GM18505 (cell line): ENCODE data around the gene DLGAP1.
A peak's percentile ranks its signal among the peaks of the same experiment; 100 is the strongest.

Experiments used
- ATAC-seq: cut with Tn5 transposase; IDR thresholded peaks from one replicate; pipeline ENCODE4 v1.9.1; 2021; ENCODE audit not compliant: unreplicated experiment
- POLR2A ChIP-seq: IDR thresholded peaks from 4 replicates; pipeline ENCODE4 v1.6.1; 2011; ENCODE audit warnings: borderline replicate concordance; ENCODE audit not compliant: insufficient read depth, insufficient read length; ENCODE audit errors: extremely low read depth

Gene DLGAP1

DNA sequence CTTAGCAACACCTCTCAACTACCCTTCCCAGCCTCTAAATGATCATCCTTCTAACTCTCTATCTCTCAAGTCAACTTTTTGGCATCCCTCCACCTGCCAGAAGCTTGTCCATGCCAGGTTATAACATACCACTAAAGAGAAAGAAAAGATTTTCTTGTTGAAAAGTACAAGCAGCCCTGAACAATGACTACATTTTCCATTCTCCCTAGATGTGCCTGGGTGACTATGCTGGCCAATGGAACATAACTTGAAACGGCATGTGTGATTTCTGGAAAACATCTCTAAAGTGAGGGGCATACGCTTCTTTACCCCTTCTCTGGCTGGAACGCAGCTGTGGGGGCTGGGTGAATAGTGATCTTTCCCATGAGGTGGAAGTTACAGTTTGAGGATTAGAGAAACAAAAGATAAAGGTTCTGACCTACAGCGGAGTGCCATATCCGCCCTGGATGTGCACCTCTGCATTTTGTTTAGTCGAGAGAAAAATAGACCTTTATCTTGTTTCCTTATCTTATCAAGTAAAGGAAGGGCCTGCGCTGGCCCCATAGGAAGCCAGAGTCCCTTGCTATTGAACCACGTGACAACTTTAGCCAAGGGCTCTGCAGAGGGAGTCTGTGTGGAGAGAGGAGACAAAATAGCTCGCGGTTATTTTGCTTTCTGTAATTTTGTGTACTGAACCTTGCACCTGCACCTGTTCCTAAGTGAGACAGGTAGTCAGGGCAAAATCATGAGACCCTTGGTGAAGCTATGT is 568.4 kb downstream of the DLGAP1 start:
- TF ChIP-seq POLR2A, result no peak
- no peak for ATAC-seq

DNA sequence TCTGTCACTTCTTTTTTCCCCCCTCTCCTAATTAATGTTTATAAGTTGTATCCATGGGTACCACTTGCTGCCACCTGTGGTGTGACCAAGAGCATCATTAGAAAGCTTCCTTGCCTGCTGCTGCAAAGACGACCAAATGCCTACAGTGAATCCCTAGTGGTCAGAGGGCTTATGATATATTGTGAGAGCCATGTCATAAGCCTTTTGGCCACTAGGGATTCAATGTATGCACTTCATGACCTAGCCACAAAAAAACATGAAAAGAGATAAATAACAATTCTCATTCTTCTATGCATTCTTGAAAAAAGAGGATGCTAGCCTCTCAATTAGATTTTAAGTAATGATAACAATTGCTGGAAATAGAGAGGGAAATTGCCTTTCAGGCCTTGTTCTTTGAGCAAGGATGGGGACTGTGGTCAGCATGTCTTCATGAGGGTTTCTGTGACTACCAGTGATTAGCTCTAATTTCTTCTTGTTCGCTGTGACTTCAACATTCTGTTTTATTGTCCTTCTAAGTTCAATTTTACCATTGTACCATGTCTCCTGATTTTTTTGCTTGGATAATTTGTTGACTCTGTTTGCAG is 569.8 kb downstream of the DLGAP1 start:
- peak; percentile 50 for ATAC-seq
- TF ChIP-seq POLR2A, result no peak

GRCh38 chr18:3879836-3880120 is 575.3 kb downstream of the DLGAP1 start:
- TF ChIP-seq POLR2A, result no peak
- ATAC-seq, result no peak

DNA sequence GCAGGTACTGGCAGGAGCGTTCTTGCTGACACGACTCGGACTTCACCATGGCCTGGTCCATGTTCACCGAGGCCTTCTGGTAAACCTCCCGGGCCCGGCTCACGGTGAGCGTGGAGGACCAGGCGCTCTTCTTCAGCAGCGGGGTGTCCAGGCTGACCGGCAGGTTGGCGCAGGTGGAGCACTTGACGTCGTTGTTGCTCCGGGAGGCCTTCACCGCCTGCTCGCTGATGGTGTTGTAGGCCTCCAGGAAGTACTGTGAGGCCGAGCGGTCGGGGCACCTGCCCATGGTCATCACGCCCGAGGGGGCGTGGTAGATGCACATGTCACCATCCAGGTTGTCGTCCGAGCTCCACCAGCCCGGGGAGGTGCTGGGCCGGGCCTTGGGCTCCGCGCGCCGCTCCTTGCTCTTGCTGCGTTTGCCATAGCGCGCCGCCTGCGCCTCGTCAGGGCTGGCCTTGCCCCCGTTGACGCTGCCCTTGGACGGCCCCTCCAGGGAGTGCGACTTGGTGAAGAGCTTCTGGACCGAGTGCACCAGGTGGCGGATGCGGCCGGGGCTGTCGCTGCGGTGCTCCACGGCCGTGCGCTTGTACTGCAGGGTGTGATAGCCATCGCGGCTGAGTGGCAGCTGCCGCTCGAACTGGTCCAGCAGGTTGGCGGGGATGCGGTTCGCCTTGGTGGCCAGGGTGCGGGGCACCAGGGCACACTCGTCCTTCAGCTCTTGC is 575.8 kb downstream of the DLGAP1 start:
- no peak for TF ChIP-seq POLR2A
- ATAC-seq, result no peak

DNA sequence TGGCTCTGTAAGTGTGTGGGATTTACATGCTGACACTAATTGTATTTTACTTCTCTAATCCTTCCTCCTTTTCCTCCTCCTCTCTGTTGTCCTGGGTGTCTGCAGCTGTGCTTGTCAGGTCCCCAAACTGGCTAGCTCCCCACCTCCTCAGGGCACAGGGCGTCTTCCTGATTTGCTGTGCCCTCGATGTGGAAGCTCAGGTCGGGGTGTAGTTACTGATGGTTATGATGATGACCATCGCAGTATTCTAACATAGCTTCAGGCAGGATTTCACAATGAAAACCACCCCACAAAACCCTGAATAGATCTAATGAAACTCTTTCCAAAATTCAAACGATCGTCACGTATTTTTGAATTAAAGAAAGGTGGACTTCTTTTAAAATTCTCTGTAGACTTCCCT is 576.7 kb downstream of the DLGAP1 start:
- no peak for TF ChIP-seq POLR2A
- no peak for ATAC-seq

- ATAC-seq, result no peak
- no peak for TF ChIP-seq POLR2A
These were observed 577.4 kb downstream of the DLGAP1 start for GRCh38 chr18:3877678-3878077.

DNA sequence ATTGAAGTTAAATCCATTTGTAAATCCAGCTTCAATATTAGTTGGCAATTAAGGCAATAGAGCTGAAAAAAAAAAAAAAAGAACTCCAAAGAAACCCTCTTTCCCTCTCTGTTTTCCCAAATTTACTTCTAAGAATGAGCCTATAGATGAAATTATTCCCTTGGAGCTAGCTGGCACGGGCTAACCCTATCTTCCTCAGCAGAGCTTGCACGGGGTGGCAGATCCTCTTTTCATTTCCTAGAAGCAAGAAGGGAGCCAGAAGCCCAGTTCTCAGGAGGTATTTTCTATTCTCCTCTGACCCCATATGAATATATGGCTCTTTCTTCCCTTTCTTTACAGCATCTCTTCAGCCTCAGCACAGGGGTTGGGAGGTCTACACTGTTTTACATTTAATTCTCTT is 579.1 kb downstream of the DLGAP1 start:
- no peak for ATAC-seq
- TF ChIP-seq POLR2A, result no peak

- no peak for ATAC-seq
- no peak for TF ChIP-seq POLR2A
These were observed 579.7 kb downstream of the DLGAP1 start for GRCh38 chr18:3875376-3875775.

DNA sequence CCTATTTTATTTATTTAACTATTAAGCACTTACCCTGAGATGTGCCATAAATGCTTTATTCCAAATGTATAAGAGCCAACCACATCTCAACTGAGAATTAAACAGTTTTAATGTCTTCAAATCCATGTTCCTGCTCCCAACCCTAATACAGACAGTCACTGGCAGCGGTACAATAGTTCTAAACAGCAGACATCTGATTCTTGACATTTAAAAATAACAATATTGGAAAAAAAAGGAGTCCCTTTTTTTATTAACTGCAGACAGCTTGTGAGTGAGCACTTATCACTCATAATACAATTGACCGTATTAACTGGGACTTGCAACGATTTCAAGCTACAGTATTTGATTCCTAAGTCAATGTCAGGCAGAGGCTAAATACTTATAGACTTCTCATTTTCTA is 580.5 kb downstream of the DLGAP1 start:
- no peak for TF ChIP-seq POLR2A
- no peak for ATAC-seq

- no peak for ATAC-seq
- TF ChIP-seq POLR2A, result no peak
These were observed 581.0 kb downstream of the DLGAP1 start for GRCh38 chr18:3874125-3874524.

GRCh38 chr18:3873698-3874097 is 581.4 kb downstream of the DLGAP1 start:
- no peak for ATAC-seq
- no peak for TF ChIP-seq POLR2A

- TF ChIP-seq POLR2A, result no peak
- no peak for ATAC-seq
These were observed 581.9 kb downstream of the DLGAP1 start for GRCh38 chr18:3873211-3873610.

DNA sequence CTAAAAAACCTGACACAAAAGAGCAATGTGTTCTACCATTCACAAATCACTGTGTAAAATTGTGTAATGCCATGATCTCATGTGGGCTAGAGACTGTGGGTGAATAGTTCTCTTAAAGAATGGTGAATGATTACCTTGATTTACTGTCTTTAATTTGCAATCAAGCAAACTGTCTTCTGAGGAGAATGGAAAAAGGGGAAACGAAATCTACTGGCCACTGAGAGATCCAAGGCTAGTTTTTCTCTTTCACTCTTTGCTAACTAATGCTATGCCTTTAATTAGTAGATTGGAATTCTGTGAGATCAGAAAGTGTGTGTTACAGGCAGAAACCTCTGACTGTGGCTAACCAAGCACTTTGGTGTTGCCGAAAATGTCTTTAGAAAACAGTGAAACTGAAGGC is 582.5 kb downstream of the DLGAP1 start:
- ATAC-seq, result no peak
- no peak for TF ChIP-seq POLR2A

DNA sequence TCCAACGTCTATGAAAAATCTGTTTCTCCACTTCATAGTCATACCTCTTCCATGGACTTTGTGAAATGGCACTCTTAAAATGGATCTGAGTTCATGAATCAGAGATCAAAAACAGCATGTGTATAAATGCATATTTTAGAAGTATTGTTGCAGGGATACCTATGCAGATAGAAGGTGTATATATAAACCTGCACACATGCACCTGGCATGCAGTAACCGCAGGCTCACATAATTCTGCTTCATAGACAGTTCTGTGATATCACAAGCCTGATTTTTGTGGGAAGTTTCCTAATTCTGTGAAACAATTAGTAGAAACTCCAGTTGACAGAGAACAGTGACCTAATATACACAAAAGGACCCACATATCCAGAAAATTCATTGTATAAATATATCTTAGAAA is 583.4 kb downstream of the DLGAP1 start:
- no peak for TF ChIP-seq POLR2A
- no peak for ATAC-seq

- TF ChIP-seq POLR2A, result no peak
- no peak for ATAC-seq
These were observed 584.2 kb downstream of the DLGAP1 start for GRCh38 chr18:3870914-3871313.

DNA sequence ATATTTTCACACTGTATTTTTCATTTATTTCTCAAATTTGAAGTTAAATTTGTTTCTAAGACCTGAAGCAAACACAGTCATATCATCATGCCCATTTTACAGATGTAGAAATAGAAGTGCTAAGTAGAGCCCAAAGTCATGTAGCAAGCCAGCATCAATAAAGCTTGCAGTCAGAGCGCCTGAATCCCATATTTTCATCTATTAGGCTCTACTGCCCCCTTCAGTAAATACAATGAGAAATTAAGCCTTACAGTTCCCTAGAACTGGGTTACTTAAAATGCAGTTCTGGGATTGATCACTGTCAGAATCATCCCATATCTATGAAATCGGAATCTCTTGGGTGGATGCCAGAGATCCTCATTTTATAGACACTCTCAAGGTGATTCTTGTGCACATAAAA is 585.3 kb downstream of the DLGAP1 start:
- no peak for ATAC-seq
- TF ChIP-seq POLR2A, result no peak
